Stimulated activated CD4-positive, alpha-beta T cell treated with anti-CD3 and anti-CD28 coated beads, TNF-alpha, amount 100 ng/mL, for 4 hours (primary cell): ENCODE measurements around the gene AMPD3.
A peak's percentile ranks its signal among the peaks of the same experiment; 100 is the strongest.

Experiments
- DNase-seq, 3 experiments: peaks; one replicate each; pipeline ENCODE4 v3.0.0-alpha.2; 2020; ENCODE audit warnings: low read depth in 3 of 3

Gene AMPD3

DNA sequence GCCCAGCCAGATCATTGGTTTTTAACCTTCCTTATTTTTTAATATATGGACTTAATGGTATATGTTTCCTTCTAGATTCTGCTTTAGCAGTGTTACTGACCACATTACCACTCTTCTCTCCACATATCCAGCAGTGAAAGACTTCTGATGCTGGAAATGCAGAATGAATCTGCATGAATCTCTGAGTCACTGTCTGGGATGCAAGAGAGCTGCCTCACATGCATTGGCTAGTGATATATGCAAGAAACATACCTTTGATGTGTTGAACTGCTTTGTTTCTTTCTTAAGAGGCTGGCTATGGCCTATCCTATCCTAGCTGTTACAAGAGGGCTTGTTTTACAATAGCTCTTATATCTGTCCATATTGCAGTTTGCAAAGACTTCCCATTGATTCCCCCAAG is 16.6 kb upstream of the AMPD3 start:
- DNase-seq = no peak

- no peak for DNase-seq
These were observed 15.7 kb upstream of the AMPD3 start for GRCh38 chr11:10439351-10439750.

GRCh38 chr11:10439924-10440323 is 15.1 kb upstream of the AMPD3 start:
- DNase-seq = no peak

DNA sequence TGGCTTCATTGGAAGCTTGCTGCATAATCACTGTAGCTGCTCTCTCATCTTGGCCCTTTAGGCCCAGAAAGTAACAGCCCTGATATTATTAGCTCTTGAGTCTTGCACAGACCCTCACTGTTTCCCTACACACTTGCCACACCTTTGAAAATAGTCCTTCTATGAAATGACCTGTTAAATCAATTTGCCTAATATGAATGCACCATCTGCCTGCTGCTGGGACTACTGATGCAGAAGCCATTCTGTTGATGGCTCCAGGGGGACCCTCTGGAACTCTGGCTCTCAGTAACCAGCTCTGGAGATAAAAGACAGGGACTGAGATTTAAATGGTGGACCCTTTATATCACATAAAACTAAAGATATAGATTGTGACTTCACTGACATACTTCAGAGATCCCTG is 14.7 kb upstream of the AMPD3 start:
- no peak for DNase-seq

- no peak for DNase-seq
These were observed 14.0 kb upstream of the AMPD3 start for GRCh38 chr11:10441091-10441490.

DNA sequence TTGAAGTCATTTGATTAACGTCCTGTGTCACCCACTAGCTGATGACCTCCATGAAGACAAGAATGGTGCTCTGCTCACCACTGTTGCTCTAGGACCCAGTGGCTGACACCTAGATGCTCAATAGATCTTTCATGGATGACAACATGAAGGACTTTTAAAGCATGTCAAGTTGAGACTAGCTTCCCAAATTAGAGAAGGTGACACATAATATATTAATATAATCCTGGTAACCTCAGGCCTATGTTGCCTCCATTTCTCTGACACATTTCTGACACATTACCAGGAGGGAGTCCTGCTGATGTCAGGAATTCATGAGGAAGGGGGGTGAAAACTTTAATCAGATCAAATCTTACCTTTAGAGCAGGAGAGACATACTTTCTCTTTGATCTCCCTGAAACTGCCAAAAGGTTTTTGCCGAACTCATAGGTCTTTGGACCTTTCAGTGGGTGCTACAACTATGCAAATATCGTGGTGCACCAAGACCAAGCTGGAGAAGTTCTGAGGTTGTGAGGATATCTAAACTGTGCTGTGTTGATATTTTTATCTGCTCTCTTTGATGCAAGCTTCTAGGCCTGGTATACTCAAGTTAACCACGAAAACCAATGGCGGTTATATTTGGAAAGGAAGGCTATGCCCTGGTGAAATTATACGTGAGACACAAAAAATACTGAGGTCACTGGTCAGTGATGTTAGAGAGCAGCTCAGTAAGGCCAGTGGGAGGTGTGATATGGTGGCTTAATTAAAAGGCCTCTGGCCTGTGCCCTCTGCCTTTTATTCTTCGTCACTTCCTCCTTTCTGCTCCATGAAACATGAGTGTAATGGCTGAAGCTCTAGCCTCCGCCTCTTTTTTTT is 13.2 kb upstream of the AMPD3 start:
- DNase-seq = no peak

DNA sequence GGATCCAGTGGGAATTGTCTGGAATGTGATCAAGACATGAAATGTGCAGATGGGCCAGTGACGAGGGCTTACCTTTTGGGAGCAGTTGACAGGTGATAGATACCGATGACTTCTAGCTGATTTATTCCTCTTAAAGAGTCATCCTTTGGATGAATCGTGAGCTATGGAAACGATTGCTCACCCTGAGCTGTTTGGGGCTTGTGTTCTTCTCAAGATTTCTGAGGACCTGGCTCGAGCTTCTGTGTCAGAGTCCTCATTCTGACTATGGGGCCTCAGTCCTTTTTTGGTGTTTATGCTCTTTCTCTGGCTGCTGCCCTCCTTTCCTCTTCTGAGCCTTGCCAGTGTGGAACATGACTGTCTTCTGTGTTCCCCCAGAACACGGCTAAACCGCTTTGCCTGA is 11.9 kb upstream of the AMPD3 start:
- DNase-seq = no peak

DNA sequence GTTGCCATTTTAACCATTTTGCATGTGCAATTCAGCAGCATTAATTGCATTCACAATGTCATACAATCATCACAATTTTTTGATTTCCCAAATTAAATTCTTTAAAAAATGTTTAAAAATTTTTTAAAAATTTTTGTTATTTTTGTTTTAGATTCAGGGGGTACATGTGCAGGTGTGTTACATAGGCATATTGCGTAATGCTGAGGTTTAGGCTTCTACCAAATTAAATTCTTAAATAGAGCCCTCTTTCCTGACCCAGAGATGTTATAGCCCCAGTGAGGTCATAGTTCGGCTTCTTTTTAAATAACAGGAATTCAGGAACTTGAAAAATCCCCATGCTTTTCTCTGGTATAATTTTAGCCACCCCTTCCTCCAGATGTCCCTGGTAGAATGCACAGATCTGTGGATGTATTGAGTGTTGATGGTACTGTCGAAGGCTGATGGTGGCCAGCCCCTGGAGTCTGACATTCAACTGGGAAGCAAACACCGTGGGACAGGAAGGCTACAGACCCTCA is 11.3 kb upstream of the AMPD3 start:
- DNase-seq = no peak

- no peak for DNase-seq
These were observed 10.2 kb upstream of the AMPD3 start for GRCh38 chr11:10444725-10445315.

DNA sequence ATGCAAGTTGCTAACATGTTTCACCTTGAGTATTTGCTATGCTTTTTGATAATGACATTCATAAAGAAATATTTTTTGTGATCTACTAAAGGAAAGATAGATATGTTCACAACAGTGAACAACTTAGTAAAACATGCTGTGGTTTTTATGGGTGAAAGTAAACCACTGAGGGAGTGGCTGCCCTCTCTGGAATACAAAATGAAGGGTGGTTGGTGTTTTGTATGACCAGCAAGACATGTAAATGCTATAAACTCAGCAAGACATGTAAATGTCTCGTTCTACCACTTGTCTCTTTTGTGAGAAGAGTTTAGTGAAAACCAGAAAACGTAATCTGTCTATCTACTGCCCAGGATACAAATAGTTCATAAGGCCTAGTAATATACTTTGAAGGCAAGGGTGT is 7.6 kb upstream of the AMPD3 start:
- DNase-seq = no peak

DNA sequence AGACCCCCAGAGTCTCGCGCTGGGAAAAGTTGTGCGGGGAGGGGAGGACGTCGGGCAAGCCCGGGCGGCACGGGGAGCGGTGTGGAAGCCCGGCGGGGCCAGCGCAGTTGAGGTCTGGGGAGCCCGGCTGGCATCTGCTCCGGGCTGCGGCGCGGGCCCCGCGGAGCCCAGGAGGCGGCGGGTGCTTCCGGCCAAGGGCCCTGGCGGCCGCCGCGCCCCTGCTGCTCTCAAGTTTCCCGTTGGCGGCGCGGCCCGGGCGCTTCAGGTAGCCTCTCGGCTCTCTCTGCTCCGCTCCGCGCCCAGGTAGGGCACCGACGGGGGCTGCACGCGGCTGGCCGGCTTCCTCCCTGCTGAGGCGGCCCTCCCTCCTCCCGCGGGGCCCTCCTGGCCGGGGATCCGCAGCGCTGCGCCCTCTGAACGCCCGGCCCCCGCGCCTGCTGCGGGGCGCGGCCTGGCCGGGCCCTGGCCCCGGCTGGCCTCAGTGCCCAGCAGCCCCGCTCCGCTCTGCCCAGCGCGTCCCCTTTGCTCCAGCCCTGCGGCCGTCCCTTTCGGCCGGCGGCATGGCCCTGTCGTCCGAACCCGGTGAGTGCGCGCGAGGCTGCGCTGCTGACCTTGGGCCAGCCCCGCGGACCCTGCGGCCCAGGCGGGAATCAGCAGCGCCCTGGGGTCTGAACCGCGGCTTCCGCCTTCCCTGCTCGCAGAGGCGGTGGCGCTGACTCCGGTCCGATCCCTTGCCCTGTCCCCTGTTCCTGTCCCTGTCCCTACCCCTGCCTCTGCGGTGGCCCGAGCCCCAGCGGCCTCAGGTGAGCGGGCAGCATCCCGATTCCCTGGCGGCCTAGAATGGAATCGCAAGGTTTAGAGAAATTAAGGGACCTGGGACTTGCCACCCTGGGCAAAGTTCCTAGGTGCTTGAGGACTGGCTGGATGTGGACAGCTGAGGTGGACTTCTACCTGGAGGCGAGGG is 4.3 kb upstream of the AMPD3 start:
- DNase-seq = peak in 1 of 3 experiments; percentile 47

DNA sequence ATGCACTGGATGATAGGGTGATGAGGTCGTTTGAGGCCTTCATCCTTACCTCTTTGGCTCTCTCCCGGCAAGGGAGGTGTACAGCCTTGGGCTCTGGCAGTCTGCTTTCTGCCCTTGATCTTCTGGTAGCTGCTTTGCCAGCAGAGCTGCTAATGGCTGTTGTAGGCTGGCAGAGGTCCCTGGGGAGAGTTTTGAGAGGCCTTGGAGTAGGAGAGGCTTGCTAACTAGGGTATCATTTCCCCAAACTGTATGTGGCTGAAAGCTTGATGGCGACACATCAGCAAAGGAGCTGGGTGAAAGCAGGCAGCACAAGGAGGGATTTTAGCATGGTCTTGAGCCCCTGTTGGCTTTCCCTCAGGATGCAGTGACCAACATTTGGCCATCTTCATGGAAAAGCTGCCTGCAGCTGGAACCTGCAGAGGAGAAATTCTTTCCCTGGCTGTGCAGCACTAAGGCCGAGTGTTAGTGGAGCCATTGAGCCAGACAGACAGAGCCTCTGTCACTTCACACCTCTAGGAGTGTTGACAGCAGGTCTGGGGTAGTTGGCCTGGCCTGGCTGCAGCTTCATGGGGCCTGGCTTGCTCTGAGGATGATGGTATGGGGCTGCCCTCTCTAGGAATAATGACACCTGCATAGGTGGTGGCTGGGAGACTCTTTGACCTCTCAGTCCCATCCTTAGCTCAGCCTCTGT is 3.5 kb upstream of the AMPD3 start:
- no peak for DNase-seq

DNA sequence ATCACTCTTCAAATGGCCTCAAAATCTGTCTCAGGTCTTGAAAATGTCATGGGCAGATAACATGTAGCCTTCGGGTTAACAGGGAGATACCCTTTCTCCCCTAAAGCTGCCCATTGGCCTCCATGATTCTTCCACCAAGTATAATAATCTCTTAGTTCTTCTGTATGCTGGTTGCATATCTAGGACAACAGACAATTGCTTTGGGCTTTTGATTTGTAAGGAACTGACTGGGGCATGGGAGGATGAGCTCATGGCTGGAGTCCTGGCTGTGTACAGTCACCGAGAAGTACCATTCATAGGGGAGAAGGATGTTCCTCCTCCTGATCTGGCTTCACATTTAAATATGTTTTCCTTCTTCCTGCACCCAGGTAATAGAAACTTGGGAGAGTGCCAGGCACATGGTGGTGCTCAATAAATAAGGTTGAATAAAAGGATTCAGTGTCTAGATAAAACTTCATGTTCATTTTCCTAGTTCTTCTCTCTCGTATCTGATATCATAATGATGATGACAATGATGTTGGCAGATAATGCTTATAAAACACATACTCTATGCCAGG is 2.8 kb upstream of the AMPD3 start:
- no peak for DNase-seq

- DNase-seq = no peak
These were observed 1.8 kb upstream of the AMPD3 start for GRCh38 chr11:10453261-10453660.

- DNase-seq = peak; percentile 51 to 61 (median 56)
These were observed 798 bp downstream of the AMPD3 start for GRCh38 chr11:10455637-10456487.

- DNase-seq = no peak
These were observed 1.5 kb downstream of the AMPD3 start for GRCh38 chr11:10456519-10456918.

GRCh38 chr11:10457901-10458300 is 2.8 kb downstream of the AMPD3 start:
- DNase-seq = no peak

DNA sequence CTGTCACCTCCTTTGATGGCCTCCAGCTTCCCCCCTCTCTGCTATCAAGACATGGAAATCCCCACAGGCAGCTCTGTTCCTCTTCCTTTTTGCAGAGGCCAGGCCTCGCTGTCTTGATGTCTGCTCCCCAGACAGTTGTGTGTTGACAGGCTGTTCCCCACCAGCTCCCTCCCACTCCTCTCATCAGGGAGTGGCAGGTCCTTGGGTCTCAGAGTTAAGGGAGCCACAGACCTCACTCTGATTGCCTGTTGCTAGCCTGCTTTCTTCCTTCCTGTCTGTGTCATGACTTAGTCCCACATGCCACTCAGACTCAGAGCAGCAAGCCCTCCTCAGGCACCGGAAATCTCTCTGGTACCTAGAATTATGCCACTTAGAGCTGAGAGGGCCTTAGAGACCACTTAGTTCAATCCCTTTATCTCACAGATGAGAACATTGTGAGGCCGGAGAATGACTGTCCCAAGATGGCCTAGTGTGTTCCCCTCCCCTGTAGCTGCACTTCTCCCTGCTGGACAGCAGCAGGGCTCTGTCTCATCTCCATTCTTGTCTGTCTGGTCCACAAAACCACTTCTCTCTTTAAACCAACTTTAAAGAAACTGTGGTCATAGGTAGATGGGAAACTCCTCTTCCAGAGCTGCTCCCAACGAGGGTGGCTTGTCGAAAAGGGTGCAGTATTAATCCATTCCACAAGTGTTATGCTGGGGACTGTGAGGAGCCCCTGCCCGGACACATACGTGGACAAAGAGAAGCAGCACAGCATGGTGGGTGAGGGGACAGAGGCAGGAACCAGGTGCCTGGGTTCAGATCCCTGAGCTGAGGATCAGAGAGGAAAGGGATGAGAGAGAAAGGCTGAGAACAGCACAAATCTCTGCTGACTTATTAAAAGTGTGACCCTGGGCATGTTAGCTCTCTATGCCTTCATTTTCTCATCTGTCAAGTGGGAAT is 4.2 kb downstream of the AMPD3 start:
- DNase-seq = peak; percentile 31 to 47 (median 33)
